Testis (tissue), 3 donors: Measurements from ENCODE around the gene EIF4G1. TPM values are rescaled to one million over a fixed set of nuclear protein-coding genes. Genes with fewer than 3 reads are reported as not detected.
A peak's percentile ranks its signal among the peaks of the same experiment; 100 is the strongest.

Source experiments
- DNase-seq: peaks from one replicate; pipeline ENCODE4 v3.0.0-alpha.2; 2019
- H3K27ac ChIP-seq, 2 donors: fragments of 200-600 bp; sonication (generic); one replicate each; pipeline ENCODE4 v1.5.1; 2019
- H3K27me3 ChIP-seq: fragments of 200-600 bp; sonication (generic); one replicate; pipeline ENCODE4 v1.5.1; 2019
- H3K36me3 ChIP-seq: fragments of 200-600 bp; sonication (generic); one replicate; pipeline ENCODE4 v1.5.1; 2017; ENCODE audit warnings: low read depth; ENCODE audit errors: missing control alignments
- H3K4me1 ChIP-seq: fragments of 200-600 bp; sonication (generic); one replicate; pipeline ENCODE4 v1.5.1; 2019
- H3K4me3 ChIP-seq, 2 donors: fragments of 200-600 bp; sonication (generic); one replicate each; pipeline ENCODE4 v1.5.1; 2017 to 2019
- H3K9me3 ChIP-seq: fragments of 200-600 bp; sonication (generic); one replicate; pipeline ENCODE4 v1.5.1; 2017
- POLR2A ChIP-seq: fragments of 450-650 bp; IDR thresholded peaks from one replicate; pipeline ENCODE4 v1.6.1; 2017; ENCODE audit warnings: antibody characterized with exemption, mild to moderate bottlenecking, moderate library complexity
- WGBS, 2 donors: methylation state at CpG; one replicate each; pipeline ENCODE4 v1.1.5; 2018; 5-methylcytosine and 5-hydroxymethylcytosine counted together
- intact Hi-C: fragments of 100-400 bp; cut with DNase I; formaldehyde crosslinking; loops from one replicate; pipeline ENCODE4 v1.15.1; 2023; ENCODE audit warnings: low total_unique reads
- polyA plus RNA-seq: library from polyadenylated mRNA; stranded (reverse); fragments of 350-450 nt; fragmentation: Illumina TruSeq; extraction: RNeasy Lipid Tissue Mini Kit (QIAGEN cat#74804); gene quantifications from one replicate; pipeline ENCODE4 v1.2.3, GENCODE V29; 2014; ENCODE audit warnings: low read depth, low replicate concordance; ENCODE audit not compliant: insufficient read depth
- total RNA-seq, 2 donors: library from RNA; depleted of rRNA; stranded (reverse); fragments of >200 nt; gene quantifications; one replicate each; pipeline ENCODE4 v1.2.3, GENCODE V29; 2016
- TF ChIP-seq, protein P1 (sequence below), 3 experiments: fragments of 450-650 bp in 2 of 3; fragments of 200-600 bp in 1 of 3; sonication (generic) in 1 of 3; IDR thresholded peaks; one replicate each; pipeline ENCODE4 v1.5.1; 2016 to 2019; ENCODE audit warnings: antibody characterized with exemption in 3 of 3, mild to moderate bottlenecking in 2 of 3, moderate library complexity in 1 of 3

Gene EIF4G1
- total and polyA plus RNA-seq, 3 donors from 2014 or later: 255 to 295 (median 295) TPM

DNA sequence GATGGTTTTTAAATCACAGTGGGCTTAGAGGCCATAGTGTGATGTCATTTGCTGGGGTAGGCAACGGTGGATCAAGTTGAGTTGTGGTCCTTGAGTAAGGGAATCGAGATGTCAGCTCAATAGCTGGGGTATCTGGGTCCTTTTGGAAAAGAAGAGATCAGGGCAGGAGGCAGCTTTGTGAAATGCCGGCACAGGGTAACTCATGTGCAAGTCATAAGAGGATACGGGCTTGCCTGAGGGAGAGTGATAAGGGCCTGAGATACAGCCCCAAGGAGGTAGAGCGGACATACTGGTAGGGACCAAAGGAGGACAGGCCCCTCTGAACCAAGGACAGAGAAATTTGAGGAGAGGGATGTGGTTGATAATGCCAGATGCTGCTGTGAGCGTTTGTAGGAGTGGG is 18.8 kb downstream of the EIF4G1 start:
- H3K4me1 ChIP-seq: peaks cover 21% of the 10 kb centered on the region
- peaks cover 3% of the 10 kb centered on the region for H3K36me3 ChIP-seq
- WGBS, 2 donors: 81 to 88% methylated on average over 6 of the region's 6 CpGs

DNA sequence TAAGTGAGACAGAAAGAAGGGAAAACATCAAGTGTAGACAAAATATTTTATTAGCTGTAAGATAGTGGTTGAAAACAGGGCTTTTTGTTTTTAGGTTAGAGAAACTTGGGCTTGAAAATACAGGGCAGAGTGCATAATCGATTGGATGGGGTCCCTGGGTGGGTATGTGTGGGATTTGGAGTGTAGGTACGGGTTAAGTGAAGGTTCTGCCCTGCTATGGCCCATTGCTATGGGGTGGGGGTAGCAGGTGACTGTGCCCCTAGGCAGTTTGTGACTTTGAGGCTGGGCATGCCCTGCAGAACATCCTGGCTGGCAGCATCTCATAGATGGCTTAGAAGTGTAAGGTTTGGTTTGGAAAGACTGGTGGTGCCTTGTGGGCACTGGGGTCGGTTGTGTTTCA is 19.3 kb downstream of the EIF4G1 start:
- 81 to 85% methylated on average over 3 of the region's 3 CpGs for WGBS, 2 donors
- Histone ChIP-seq H3K4me1 (peaks cover 26% of the 10 kb centered on the region), H3K9me3 (no peaks in the 10 kb centered on the region), H3K4me3 (no peak overlapping the region), H3K27ac (no peak overlapping the region), H3K27me3 (no peaks in the 10 kb centered on the region), H3K36me3 (peaks cover 3% of the 10 kb centered on the region)
- no peak for DNase-seq
- intact Hi-C loops: no loop called here
- TF ChIP-seq, protein P1, sequence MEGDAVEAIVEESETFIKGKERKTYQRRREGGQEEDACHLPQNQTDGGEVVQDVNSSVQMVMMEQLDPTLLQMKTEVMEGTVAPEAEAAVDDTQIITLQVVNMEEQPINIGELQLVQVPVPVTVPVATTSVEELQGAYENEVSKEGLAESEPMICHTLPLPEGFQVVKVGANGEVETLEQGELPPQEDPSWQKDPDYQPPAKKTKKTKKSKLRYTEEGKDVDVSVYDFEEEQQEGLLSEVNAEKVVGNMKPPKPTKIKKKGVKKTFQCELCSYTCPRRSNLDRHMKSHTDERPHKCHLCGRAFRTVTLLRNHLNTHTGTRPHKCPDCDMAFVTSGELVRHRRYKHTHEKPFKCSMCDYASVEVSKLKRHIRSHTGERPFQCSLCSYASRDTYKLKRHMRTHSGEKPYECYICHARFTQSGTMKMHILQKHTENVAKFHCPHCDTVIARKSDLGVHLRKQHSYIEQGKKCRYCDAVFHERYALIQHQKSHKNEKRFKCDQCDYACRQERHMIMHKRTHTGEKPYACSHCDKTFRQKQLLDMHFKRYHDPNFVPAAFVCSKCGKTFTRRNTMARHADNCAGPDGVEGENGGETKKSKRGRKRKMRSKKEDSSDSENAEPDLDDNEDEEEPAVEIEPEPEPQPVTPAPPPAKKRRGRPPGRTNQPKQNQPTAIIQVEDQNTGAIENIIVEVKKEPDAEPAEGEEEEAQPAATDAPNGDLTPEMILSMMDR (IDR thresholded peaks at IDR 0.05): no peak
- TF ChIP-seq POLR2A: no peak

More for the DNA sequence above, 18.8 kb downstream of the EIF4G1 start:
- intact Hi-C loops: no loop called here
- Histone ChIP-seq H3K27ac (no peak overlapping the region), H3K27me3 (no peaks in the 10 kb centered on the region), H3K9me3 (no peaks in the 10 kb centered on the region), H3K4me3 (no peak overlapping the region)
- DNase-seq: no peak
- no peak for TF ChIP-seq POLR2A
- TF ChIP-seq, protein P1 (IDR thresholded peaks at IDR 0.05): no peak

GRCh38 chr3:184334470-184335158 is 20.2 kb downstream of the EIF4G1 start:
- no peak for DNase-seq
- no peaks in the 10 kb centered on the region for H3K36me3 ChIP-seq

GRCh38 chr3:184335291-184335660 is 20.9 kb downstream of the EIF4G1 start:
- 32 to 40% methylated on average over 3 to 4 of the region's 4 CpGs for WGBS, 2 donors
- no peaks in the 10 kb centered on the region for H3K27me3 ChIP-seq
- H3K36me3 ChIP-seq: no peaks in the 10 kb centered on the region
- H3K9me3 ChIP-seq: no peaks in the 10 kb centered on the region
- peak overlapping the region; percentile 96 to 98 for H3K27ac ChIP-seq
- no peak for DNase-seq
- intact Hi-C loops: no loop called here
- TF ChIP-seq, protein P1 (IDR thresholded peaks at IDR 0.05): no peak
- TF ChIP-seq POLR2A: no peak
- H3K4me3 ChIP-seq: peak overlapping the region; percentile 77 to 95
- H3K4me1 ChIP-seq: peaks cover 31% of the 10 kb centered on the region

More at GRCh38 chr3:184334470-184335158, 20.2 kb downstream of the EIF4G1 start:
- Histone ChIP-seq H3K4me3 (no peak overlapping the region), H3K9me3 (no peaks in the 10 kb centered on the region), H3K27ac (peak overlapping the region; percentile 96 to 98), H3K27me3 (no peaks in the 10 kb centered on the region), H3K4me1 (peaks cover 31% of the 10 kb centered on the region)
- 82% methylated on average over 13 to 15 of the region's 15 CpGs for WGBS, 2 donors
- intact Hi-C loops: no loop called here
- TF ChIP-seq, protein P1 (IDR thresholded peaks at IDR 0.05): no peak
- no peak for TF ChIP-seq POLR2A
